ENCODE data around the gene MUC4. TPM values are rescaled to one million over a fixed set of nuclear protein-coding genes. Genes with fewer than 3 reads are reported as not detected.
"Not testable (repeated sequence)": the region's sequence is repeated elsewhere in the genome, so short reads cannot be mapped to it uniquely, and the experiment has no call there.

The MUC4 gene
- total RNA-seq, 4 donors from 2014 or later, result 0.27 TPM; not detected in 3

GRCh38 chr3:195777975-195778374 lies 33.8 kb downstream of the MUC4 start:
- no peak overlapping the region for H3K4me3 ChIP-seq
- H3K27me3 ChIP-seq, result peaks cover 0 to 6% (median 3%) of the 10 kb centered on the region in 3 donors
- TF ChIP-seq CTCF (IDR thresholded peaks at IDR 0.05 in 4 of 5, conservative IDR thresholded peaks at IDR 0.05 in 1 of 5) (no peak), POLR2A (IDR thresholded peaks at IDR 0.05) (no peak)
- in situ Hi-C loops (cut with MboI; ENCODE audit: low sequenced_read_pairs in 4 of 4) (no loop called here), intact Hi-C loops (cut with DNase I; ENCODE audit: low total_unique reads) (no loop called here)
- no peaks in the 10 kb centered on the region for H3K9me3 ChIP-seq
- no peaks in the 10 kb centered on the region for H3K36me3 ChIP-seq
- ATAC-seq, result no peak
- DNase-seq, result no peak
- H3K27ac ChIP-seq, result no peak overlapping the region
- H3K4me1 ChIP-seq, result no peaks in the 10 kb centered on the region

- Histone ChIP-seq H3K4me1 (no peaks in the 10 kb centered on the region), H3K4me3 (no peak overlapping the region), H3K27me3 (peaks cover 0 to 6% (median 0%) of the 10 kb centered on the region in 3 donors), H3K36me3 (no peaks in the 10 kb centered on the region), H3K27ac (no peak overlapping the region), H3K9me3 (no peaks in the 10 kb centered on the region)
- intact Hi-C loops (cut with DNase I; ENCODE audit: low total_unique reads), result no loop called here
- TF ChIP-seq POLR2A (IDR thresholded peaks at IDR 0.05) (no peak), CTCF (IDR thresholded peaks at IDR 0.05 in 4 of 5, conservative IDR thresholded peaks at IDR 0.05 in 1 of 5) (peak; percentile 33 to 70 (median 53))
- peak; percentile 60 to 90 for ATAC-seq
- DNase-seq, result peak in 1 of 2 donors; percentile 67
- in situ Hi-C loops (cut with MboI; ENCODE audit: low sequenced_read_pairs in 4 of 4), result no loop called here
These were observed 36.8 kb downstream of the MUC4 start for GRCh38 chr3:195774917-195775316.

DNA sequence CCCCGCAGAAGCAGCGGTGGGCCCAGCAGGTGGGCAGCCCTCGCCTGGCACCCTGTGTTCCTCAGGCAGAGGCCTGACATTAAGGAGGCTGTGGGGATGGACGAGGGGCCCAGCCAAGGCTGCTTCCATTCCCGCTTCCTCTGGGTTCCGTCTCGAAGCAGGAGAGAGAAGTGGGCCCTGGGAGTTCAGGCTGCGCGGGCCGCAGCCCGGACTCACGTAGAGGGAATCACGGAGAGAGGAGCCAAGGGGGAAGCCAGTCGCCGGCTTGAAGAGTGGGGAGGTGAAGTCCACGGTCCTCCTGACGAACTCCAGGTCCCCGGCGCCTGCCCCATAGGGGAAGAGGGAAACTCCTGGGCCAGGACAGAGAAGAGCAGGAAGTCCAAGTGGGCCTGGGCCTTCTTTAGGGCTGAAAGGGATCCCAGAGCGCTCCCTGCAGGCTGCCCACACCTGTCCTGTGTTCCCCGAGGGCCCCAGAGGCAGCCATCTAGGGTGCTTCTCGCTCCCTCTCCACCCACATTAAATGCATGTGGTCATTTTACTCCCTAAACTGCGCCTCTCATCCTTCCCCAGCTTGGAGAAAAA lies 37.7 kb downstream of the MUC4 start:
- H3K9me3 ChIP-seq, result no peaks in the 10 kb centered on the region
- H3K4me1 ChIP-seq, result no peaks in the 10 kb centered on the region
- H3K4me3 ChIP-seq, result no peak overlapping the region
- H3K27ac ChIP-seq, result no peak overlapping the region
- intact Hi-C loops (cut with DNase I; ENCODE audit: low total_unique reads), result no loop called here
- H3K27me3 ChIP-seq, result peaks cover 0 to 6% (median 0%) of the 10 kb centered on the region in 3 donors
- no peaks in the 10 kb centered on the region for H3K36me3 ChIP-seq
- no peak for TF ChIP-seq CTCF (IDR thresholded peaks at IDR 0.05 in 4 of 5, conservative IDR thresholded peaks at IDR 0.05 in 1 of 5)
- no peak for TF ChIP-seq POLR2A (IDR thresholded peaks at IDR 0.05)
- in situ Hi-C loops (cut with MboI; ENCODE audit: low sequenced_read_pairs in 4 of 4), result no loop called here
- no peak for DNase-seq
- ATAC-seq, result no peak

GRCh38 chr3:195771646-195772300 lies 40.0 kb downstream of the MUC4 start:
- in situ Hi-C loops (cut with MboI; ENCODE audit: low sequenced_read_pairs in 4 of 4) (no loop called here), intact Hi-C loops (cut with DNase I; ENCODE audit: low total_unique reads) (no loop called here)
- Histone ChIP-seq H3K36me3 (no peaks in the 10 kb centered on the region), H3K9me3 (no peaks in the 10 kb centered on the region), H3K4me3 (no peak overlapping the region), H3K27ac (no peak overlapping the region), H3K4me1 (no peaks in the 10 kb centered on the region), H3K27me3 (no peaks in the 10 kb centered on the region)
- TF ChIP-seq CTCF (IDR thresholded peaks at IDR 0.05 in 4 of 5, conservative IDR thresholded peaks at IDR 0.05 in 1 of 5) (no peak), POLR2A (IDR thresholded peaks at IDR 0.05) (no peak)
- ATAC-seq (no peak), DNase-seq (no peak)

DNA sequence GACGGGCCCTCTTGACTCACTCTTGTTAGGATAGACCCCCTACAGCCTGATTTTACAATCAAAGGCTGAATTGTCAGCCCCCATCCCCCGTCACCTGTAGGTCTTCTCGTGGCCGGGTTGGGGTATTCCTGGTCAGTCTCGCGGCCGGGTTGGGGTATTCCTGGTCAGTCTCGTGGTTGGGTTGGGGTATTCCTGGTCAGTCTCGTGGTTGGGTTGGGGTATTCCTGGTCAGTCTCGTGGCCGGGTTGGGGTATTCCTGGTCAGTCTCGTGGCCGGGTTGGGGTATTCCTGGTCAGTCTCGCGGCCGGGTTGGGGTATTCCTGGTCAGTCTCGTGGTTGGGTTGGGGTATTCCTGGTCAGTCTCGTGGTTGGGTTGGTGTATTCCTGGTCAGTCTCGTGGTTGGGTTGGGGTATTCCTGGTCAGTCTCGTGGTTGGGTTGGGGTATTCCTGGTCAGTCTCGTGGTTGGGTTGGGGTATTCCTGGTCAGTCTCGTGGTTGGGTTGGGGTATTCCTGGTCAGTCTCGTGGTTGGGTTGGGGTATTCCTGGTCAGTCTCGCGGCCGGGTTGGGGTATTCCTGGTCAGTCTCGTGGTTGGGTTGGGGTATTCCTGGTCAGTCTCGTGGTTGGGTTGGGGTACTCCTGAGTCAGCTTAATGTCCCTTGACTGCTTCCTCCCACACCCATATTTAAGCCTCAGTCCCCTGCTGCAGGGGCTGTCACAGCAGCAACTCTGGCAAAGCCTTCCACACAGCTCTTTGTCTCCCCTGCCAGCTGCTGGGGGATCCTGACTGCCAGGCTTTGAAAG lies 40.7 kb downstream of the MUC4 start:
- H3K4me1 ChIP-seq; H3K27ac ChIP-seq; H3K4me3 ChIP-seq; in situ Hi-C loops (cut with MboI; ENCODE audit: low sequenced_read_pairs in 4 of 4); intact Hi-C loops (cut with DNase I; ENCODE audit: low total_unique reads); H3K36me3 ChIP-seq; H3K9me3 ChIP-seq; ATAC-seq; H3K27me3 ChIP-seq; DNase-seq: not testable (repeated sequence)

All from gastrocnemius medialis (tissue), 4 donors.